Islet of Langerhans (tissue), 1 donor: Measurements from ENCODE around the gene RGCC.
"Not testable (repeated sequence)": the region's sequence is repeated elsewhere in the genome, so short reads cannot be mapped to it uniquely, and the experiment has no call there.

Experiments
- FAIRE-seq: peaks from one replicate; lab custom pipeline; 2011; peaks lifted over from hg19 to GRCh38; lab: Jason Lieb, UNC

The RGCC gene

DNA sequence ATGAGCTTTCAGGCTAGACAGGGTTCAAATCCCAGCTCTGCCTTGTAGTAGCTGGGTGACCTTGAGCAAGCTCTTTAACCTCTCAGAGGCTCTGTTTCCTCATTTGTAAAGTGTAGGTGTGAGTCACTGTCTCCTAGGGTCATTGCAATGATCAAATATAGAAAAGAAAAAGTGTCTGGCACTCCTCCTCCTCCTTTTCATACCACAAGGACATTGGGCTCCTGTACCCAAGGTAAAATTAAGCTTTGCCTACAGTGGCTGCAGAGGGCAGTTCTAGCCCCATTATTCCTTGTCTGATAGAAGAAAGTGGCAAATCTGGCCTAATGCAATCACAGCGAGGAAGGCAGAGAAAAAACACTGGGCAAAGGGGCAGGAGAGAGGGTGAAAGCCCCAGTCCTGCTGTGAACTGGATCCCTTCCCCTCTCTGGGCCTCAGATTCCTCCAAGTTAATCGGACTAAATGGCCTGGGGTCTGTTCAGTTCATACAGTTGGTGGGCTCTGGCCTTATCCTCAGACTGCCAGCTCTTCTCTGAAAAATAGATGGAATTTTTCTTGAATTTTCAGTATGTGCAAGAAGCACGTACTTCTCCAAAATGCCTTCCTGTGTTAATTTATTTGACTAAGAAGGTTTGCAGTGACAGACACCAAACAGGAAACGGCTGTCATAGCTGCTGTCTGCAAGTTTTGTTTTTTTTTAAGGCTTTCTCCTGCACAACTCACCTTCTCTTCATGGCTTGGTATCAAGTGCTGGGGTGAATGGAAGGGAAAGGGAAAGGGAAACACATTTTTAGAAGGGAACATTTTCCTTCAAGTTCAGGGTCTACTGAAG is 35.3 kb downstream of the RGCC start:
- no peak for FAIRE-seq

DNA sequence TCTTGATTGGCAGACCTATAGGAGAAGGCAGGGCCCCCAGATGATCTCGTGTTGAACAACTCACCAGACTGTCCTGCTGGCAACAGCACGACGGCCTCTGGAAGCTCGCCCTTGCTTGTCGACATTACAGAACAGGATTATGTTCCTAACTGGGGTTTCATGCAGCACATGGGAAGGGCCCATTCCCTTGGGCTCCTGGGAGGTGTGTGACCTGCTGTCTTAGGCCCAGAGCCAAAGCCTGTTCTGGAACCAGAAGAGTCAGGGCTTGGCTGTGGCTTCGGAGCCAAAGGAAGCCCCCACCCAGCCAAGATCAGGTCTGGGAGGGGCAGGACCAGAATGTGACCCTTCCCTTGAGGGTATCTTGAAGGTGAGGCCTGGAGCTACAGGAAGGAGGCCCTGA is 36.9 kb downstream of the RGCC start:
- FAIRE-seq = no peak

GRCh38 chr13:41495044-41495443 is 37.7 kb downstream of the RGCC start:
- no peak for FAIRE-seq

- FAIRE-seq = no peak
Measured at GRCh38 chr13:41496420-41497234, 39.3 kb downstream of the RGCC start.

GRCh38 chr13:41497436-41497835 is 40.1 kb downstream of the RGCC start:
- FAIRE-seq = no peak

- no peak for FAIRE-seq
Measured at GRCh38 chr13:41499452-41499851, 42.1 kb downstream of the RGCC start.

GRCh38 chr13:41500511-41500910 is 43.2 kb downstream of the RGCC start:
- FAIRE-seq = no peak

GRCh38 chr13:41501281-41501680 is 43.9 kb downstream of the RGCC start:
- FAIRE-seq = no peak

GRCh38 chr13:41502031-41502430 is 44.7 kb downstream of the RGCC start:
- no peak for FAIRE-seq

DNA sequence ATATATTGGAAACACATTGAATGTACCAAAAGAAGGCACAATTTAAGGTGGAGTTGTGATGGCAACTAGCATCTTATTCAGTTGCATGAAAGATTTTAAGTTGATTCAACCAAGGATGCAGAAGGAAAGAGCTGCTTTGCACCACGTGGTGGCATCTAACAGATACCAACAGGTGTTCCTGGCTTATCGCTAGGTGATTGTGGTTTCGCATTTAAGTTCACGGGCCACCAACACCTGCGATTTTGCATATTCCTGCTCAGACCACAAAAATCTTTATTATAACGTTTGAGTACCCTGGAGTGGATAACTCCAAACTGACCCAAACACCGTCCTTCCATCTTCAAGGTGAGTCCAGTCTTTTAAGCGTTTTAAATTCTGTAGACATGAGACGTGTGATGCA is 45.3 kb downstream of the RGCC start:
- FAIRE-seq = no peak

- FAIRE-seq = no peak
Measured at GRCh38 chr13:41503356-41503755, 46.0 kb downstream of the RGCC start.

DNA sequence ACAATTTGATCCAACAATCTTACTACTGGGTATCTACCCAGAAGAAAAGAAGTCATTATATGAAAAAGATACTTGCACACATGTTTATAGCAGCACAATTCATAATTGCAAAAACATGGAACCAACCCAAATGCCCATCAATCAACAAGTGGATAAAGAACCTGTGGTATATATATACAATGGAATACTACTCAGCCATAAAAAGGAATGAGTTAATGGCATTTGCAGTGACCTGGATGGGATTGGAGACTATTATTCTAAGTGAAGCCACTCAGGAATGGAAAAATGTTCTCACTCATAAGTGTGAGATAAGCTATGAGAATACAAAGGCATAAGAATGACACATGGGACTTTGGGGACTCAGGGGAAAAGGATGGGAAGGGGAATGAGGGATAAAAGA is 47.3 kb downstream of the RGCC start:
- not testable (repeated sequence) for FAIRE-seq

GRCh38 chr13:41505209-41505835 is 48.0 kb downstream of the RGCC start:
- no peak for FAIRE-seq

DNA sequence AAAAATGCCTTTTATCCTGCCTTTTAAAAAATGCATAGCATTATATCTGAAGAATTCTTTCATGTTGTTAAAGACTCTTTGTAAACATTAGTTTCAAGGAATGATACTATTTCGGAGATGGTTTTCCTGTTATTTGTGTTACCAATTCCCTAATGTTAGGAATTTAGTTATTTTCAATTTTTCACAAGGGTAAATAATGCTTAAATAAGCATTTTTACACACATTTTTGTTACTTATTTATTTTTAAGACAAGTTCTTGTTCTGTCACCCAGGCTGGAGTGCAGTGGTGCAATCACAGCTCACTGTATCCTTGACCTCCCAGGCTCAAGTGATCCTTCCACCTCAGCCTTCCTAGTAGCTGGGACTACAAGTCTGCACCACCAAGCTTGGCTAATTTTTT is 49.0 kb downstream of the RGCC start:
- FAIRE-seq = no peak

GRCh38 chr13:41509971-41510370 is 52.6 kb downstream of the RGCC start:
- no peak for FAIRE-seq

DNA sequence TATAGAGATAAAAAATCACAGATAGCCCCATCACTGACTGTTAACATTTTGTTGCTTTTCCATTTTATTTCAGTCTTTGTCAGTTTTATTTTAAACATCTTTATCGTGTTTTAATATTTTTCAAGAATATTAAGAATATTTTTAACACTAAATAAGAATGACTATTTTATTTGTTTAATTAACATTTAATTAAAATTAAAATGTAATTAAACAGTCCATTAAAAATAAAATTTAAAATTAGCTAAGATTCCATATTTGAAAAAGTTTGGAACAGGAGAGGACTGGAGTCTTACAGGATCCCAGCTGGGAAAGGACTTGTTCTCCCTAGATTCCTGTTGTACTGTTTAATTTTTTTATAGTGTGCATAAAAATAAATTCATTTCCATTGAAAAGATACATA is 54.5 kb downstream of the RGCC start:
- FAIRE-seq = no peak

DNA sequence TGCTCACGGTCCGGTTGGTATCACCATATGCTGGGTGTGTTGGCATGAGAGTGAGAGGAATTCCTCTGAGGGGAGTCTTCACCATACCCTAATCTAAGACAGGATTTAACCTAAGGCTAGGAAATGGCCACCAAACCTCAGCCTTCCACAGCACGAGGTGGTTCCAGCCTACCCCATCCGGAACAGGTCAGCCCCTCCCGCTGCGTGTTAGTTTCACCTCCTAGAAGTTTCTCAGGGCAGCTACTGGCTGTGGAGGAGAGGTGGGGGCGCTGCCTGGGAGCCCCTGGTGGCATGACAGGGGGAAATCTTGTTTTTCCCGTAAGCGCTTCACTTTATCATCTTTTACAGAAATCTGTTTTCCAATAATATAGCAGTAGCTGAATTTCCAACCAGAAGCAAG is 55.1 kb downstream of the RGCC start:
- no peak for FAIRE-seq

- FAIRE-seq = no peak
Measured at GRCh38 chr13:41513600-41513999, 56.2 kb downstream of the RGCC start.

DNA sequence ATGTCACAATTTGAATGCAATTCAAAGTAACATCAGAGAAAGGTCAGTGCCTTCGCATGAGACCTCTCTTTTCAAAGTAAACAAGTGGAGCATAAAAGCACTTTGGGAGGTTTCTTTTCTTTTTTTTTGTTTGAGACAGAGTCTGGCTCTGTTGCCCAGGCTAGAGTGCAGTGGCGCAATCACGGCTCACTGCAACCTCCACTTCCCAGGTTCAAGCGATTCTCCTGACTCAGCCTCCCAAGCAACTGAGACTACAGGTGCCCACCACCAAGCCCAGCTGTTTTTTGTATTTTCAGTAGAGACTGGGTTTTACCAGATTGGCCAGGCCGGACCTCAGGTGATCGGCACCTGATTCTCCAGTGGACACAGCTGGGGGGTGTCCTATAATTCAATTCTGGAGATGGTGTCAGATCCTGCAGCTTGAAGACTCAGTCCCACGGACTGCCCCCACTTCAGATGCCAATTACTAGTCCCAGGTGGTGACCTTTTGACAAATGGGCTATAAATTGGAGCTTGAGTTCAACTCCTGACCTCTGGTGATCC is 57.6 kb downstream of the RGCC start:
- FAIRE-seq = no peak

DNA sequence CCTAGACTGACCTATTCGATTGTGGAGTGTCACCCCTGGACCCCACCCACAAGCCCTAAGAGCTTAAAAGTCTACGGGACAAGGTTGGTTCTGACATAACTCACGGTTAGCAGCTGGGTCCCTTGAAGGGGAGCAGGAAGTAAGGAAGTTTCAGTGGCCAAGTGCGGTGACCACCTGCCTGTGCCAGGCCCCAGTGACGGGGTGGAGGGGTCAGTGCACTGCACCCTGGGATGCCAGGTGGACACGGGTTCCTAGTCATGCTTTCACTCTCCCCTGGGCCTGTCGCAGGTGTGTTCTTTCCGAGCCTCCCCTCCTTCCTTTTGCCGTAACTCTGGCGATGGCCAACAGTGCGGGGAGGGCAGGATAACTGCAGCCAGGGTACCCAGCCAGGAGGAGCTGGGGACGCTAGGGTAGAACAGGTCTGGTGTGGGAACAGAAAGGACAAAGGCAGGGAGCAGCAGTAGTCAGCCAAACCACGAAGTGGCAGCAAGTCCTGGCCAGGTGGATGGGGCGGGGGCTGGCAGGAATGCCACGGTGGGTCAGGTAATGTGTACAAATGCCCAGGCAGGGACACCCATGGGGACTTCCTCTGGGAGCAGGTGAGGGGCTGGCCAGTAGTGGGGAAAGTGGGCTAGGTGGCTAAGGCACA is 58.3 kb downstream of the RGCC start:
- FAIRE-seq = no peak

GRCh38 chr13:41516166-41516565 is 58.8 kb downstream of the RGCC start:
- FAIRE-seq = no peak

DNA sequence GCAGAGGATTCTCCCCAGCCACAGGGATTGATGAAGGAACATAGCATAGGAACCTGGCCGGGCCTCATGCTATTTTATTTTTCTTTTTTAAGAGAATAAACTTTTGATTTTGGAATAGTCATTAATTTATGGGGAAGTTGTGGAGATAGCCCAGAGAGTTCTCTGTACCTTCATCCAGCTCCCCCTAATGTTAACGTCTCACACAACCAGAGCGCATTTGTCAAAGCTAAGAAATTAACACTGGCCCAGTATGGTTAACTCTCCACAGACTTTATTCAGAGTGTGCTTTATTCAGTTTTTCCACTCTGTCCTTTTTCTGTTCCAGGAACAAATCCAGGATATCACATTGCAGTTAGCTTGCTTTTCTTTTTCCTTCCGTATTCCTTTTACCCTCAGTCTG is 59.4 kb downstream of the RGCC start:
- no peak for FAIRE-seq
